K562 (cell line): ENCODE measurements around the gene TUBB4B. TPM values are rescaled to one million over a fixed set of nuclear protein-coding genes. Genes with fewer than 3 reads are reported as not detected.

Source experiments
- ATF4 ChIP-seq: fragments of 450-650 bp; formaldehyde crosslinking; IDR thresholded peaks from 2 replicates; pipeline ENCODE4 v1.4.0; 2022; ENCODE audit warnings: mild to moderate bottlenecking, moderate library complexity
- DPF2 ChIP-seq: fragments of 450-650 bp; IDR thresholded peaks from 2 replicates; pipeline ENCODE4 v1.6.1; 2016
- GABPB2 ChIP-seq: fragments of 250-450 bp; sonication (Bioruptor Pico); conservative IDR thresholded peaks from 2 replicates; pipeline ENCODE4 v1.5.1; 2021; ENCODE audit warnings: mild to moderate bottlenecking
- GTF2B ChIP-seq: IDR thresholded peaks from 2 replicates; pipeline ENCODE4 v1.6.1; 2011; ENCODE audit not compliant: insufficient read length; ENCODE audit errors: extremely low read depth
- GTF2E2 ChIP-seq: fragments of 200-800 bp; sonication (Bioruptor generic); IDR thresholded peaks from 2 replicates; pipeline ENCODE4 v1.6.1; 2016; ENCODE audit warnings: missing genetic modification characterization, missing compliant biosample characterization
- HMG20B ChIP-seq: fragments of 250-450 bp; sonication (Bioruptor Pico); IDR thresholded peaks from 2 replicates; pipeline ENCODE4 v1.5.0; 2021; ENCODE audit warnings: mild to moderate bottlenecking
- MXI1 ChIP-seq: IDR thresholded peaks from 2 replicates; pipeline ENCODE4 v1.6.1; 2011; ENCODE audit warnings: low read depth, mild to moderate bottlenecking, improper control_type of control experiment, low read length
- NCOA1 ChIP-seq: fragments of 450-650 bp; IDR thresholded peaks from 2 replicates; pipeline ENCODE4 v1.6.1; 2016; ENCODE audit warnings: low read depth
- NEUROD1 ChIP-seq: fragments of 150-350 bp; IDR thresholded peaks from 2 replicates; pipeline ENCODE4 v1.6.1; 2014; ENCODE audit warnings: borderline replicate concordance, low read length, low read depth; ENCODE audit not compliant: partially characterized antibody
- NFXL1 ChIP-seq: fragments of 450-650 bp; formaldehyde crosslinking; IDR thresholded peaks from 2 replicates; pipeline ENCODE4 v1.4.0; 2021; ENCODE audit warnings: mild to moderate bottlenecking
- POLR2B ChIP-seq: fragments of 450-650 bp; IDR thresholded peaks from 2 replicates; pipeline ENCODE4 v1.6.1; 2018; ENCODE audit warnings: low read depth; ENCODE audit not compliant: partially characterized antibody
- POLR2H ChIP-seq: IDR thresholded peaks from 2 replicates; pipeline ENCODE4 v1.6.1; 2016; ENCODE audit warnings: missing genetic modification characterization, low read depth, mild to moderate bottlenecking, control low read depth, missing compliant biosample characterization, moderate library complexity
- RB1 ChIP-seq: fragments of 450-650 bp; IDR thresholded peaks from 2 replicates; pipeline ENCODE4 v1.6.1; 2017; ENCODE audit warnings: low read depth, mild to moderate bottlenecking
- RNF219 ChIP-seq: fragments of 250-450 bp; sonication (Bioruptor Pico); IDR thresholded peaks from 2 replicates; pipeline ENCODE4 v1.5.0; 2022; ENCODE audit warnings: mild to moderate bottlenecking
- SIX5 ChIP-seq, 2 experiments: IDR thresholded peaks; 2 replicates each; pipeline ENCODE4 v1.6.1; 2011; ENCODE audit warnings: low read length in 2 of 2, borderline replicate concordance in 1 of 2, low read depth in 1 of 2, mild to moderate bottlenecking in 1 of 2, moderate library complexity in 1 of 2; ENCODE audit not compliant: insufficient read depth in 1 of 2
- THRAP3 ChIP-seq: fragments of 450-650 bp; IDR thresholded peaks from 2 replicates; pipeline ENCODE4 v1.6.1; 2016; ENCODE audit warnings: mild to moderate bottlenecking, inconsistent platforms, borderline replicate concordance
- TSHZ1 ChIP-seq: fragments of 250-450 bp; sonication (Bioruptor Pico); IDR thresholded peaks from 2 replicates; pipeline ENCODE4 v1.4.0; 2020; ENCODE audit warnings: mild to moderate bottlenecking, moderate library complexity
- YBX1 ChIP-seq: fragments of 450-650 bp; IDR thresholded peaks from 2 replicates; pipeline ENCODE4 v1.7.1; 2016; ENCODE audit warnings: mild to moderate bottlenecking
- YY1 ChIP-seq, 3 experiments: IDR thresholded peaks; 2 replicates each; pipeline ENCODE4 v1.6.1; 2011; ENCODE audit warnings: low read length in 2 of 3, mild to moderate bottlenecking in 2 of 3, moderate library complexity in 2 of 3, borderline replicate concordance in 1 of 3, control low read depth in 1 of 3, low read depth in 1 of 3; ENCODE audit not compliant: insufficient read depth in 3 of 3, insufficient replicate concordance in 2 of 3, control insufficient read depth in 1 of 3, insufficient read length in 1 of 3; ENCODE audit errors: extremely low read depth in 1 of 3
- ZNF830 ChIP-seq: fragments of 250-450 bp; sonication (Bioruptor Pico); IDR thresholded peaks from 2 replicates; pipeline ENCODE4 v1.5.0; 2021; ENCODE audit warnings: mild to moderate bottlenecking
- polyA plus RNA-seq, 8 experiments: library from polyadenylated mRNA; depleted of rRNA in 4 of 8; stranded (reverse) in 5 of 8; unstranded in 3 of 8; fragments of >200 nt; fragmentation: Nextera tagmentation in 2 of 8; fragmentation: Illumina TruSeq in 1 of 8; extraction: Ambion mirVana in 2 of 8; extraction: Trizol in 1 of 8; gene quantifications; 2 replicates each; pipeline versions ENCODE4 v1.2.1 to v1.2.3, GENCODE V29; 2011 to 2014; ENCODE audit warnings: inconsistent platforms in 1 of 8, missing spikeins in 1 of 8
- total RNA-seq, 7 experiments: library from RNA; depleted of rRNA in 6 of 7; stranded (reverse); fragments of >200 nt in 6 of 7; fragmentation: Illumina TruSeq in 2 of 7; extraction: Trizol in 2 of 7; gene quantifications; 2 replicates each; pipeline versions ENCODE4 v1.2.1 to v1.2.3, GENCODE V29; 2011 to 2021; ENCODE audit warnings: low replicate concordance in 1 of 7

The TUBB4B gene
- total and polyA plus RNA-seq, 9 of the 15 experiments (the other 6 are each of a cell fraction or from before 2014, with no cell fraction given) = 24.1 to 443 (median 268) TPM

- no peak for TF ChIP-seq GABPB2 (CRISPR knock-in tag)
- peak; percentile 22; the same call in 1 of the 2 replicates for TF ChIP-seq MXI1
- peak; percentile 57 for TF ChIP-seq POLR2B
- no peak for TF ChIP-seq THRAP3
- TF ChIP-seq NEUROD1 = peak; percentile 35
- TF ChIP-seq HMG20B = no peak
- TF ChIP-seq YBX1 = no peak
- no peak for TF ChIP-seq DPF2
- no peak for TF ChIP-seq NCOA1
- peak; percentile 66 to 96 (median 93) for TF ChIP-seq YY1 (IDR thresholded peaks at IDR 0.05; ENCODE audit: borderline replicate concordance in 1 of 3, control insufficient read depth in 1 of 3, extremely low read depth in 1 of 3, insufficient read depth in 3 of 3, insufficient read length in 1 of 3, insufficient replicate concordance in 2 of 3, low read depth in 1 of 3, low read length in 2 of 3)
- no peak for TF ChIP-seq NFXL1 (CRISPR knock-in tag)
- peak; percentile 31 to 40; a peak in 2 of 4 replicates for TF ChIP-seq SIX5 (IDR thresholded peaks at IDR 0.05; ENCODE audit: borderline replicate concordance in 1 of 2, insufficient read depth in 1 of 2, low read depth in 1 of 2, low read length in 2 of 2)
- TF ChIP-seq RNF219 (CRISPR knock-in tag) = no peak
- TF ChIP-seq TSHZ1 (CRISPR knock-in tag) = no peak
- TF ChIP-seq ATF4 (CRISPR knock-in tag) = no peak
- TF ChIP-seq RB1 = peak; percentile 96
- TF ChIP-seq ZNF830 (CRISPR knock-in tag) = no peak
- TF ChIP-seq POLR2H (tag) = no peak
- TF ChIP-seq GTF2E2 (tag) = no peak
- TF ChIP-seq GTF2B = no peak
Observed at GRCh38 chr9:137205126-137206069, 35.7 kb upstream of the TUBB4B start, which contains the start of the genes NDOR1 and TMEM203 (continued).
